Cardiac muscle cell (in vitro differentiated cells and primary cell): ENCODE measurements around the gene INCENP. TPM values are rescaled to one million over a fixed set of nuclear protein-coding genes. Genes with fewer than 3 reads are reported as not detected.

Source experiments
- DNase-seq, 2 donors: peaks; one replicate each; pipeline versions ENCODE4 v3.0.0 to v3.0.0-alpha.2; 2010 to 2017; ENCODE audit warnings: low read depth in 1 of 2, low spot score in 1 of 2
- H3K27ac ChIP-seq: fragments of 200-600 bp; sonication (generic); 2 replicates; pipeline ENCODE4 v1.5.1; 2016
- H3K27me3 ChIP-seq: fragments of 200-600 bp; sonication (generic); 2 replicates; pipeline ENCODE4 v1.6.0; 2016; ENCODE audit warnings: control low read depth
- H3K36me3 ChIP-seq: fragments of 200-600 bp; sonication (generic); 2 replicates; pipeline ENCODE4 v1.5.1; 2016; ENCODE audit warnings: control low read depth
- H3K4me1 ChIP-seq: fragments of 200-600 bp; sonication (generic); 2 replicates; pipeline ENCODE4 v1.8.1; 2017; ENCODE audit warnings: low read depth, mild to moderate bottlenecking, mixed run types
- H3K4me3 ChIP-seq: fragments of 200-600 bp; sonication (generic); 2 replicates; pipeline ENCODE4 v1.5.1; 2016; ENCODE audit warnings: mild to moderate bottlenecking
- H3K9me3 ChIP-seq: fragments of 200-600 bp; sonication (generic); 2 replicates; pipeline ENCODE4 v1.5.1; 2017; ENCODE audit warnings: low read depth, mild to moderate bottlenecking, control low read depth
- CTCF ChIP-seq: IDR thresholded peaks from 2 replicates; pipeline ENCODE4 v1.5.1; 2012; ENCODE audit warnings: low read depth, mild to moderate bottlenecking, low read length
- polyA plus RNA-seq: library from polyadenylated mRNA; unstranded; fragments of >200 nt; fragmentation: Nextera tagmentation; extraction: Ambion mirVana; gene quantifications from 2 replicates; pipeline ENCODE4 v1.2.1, GENCODE V29; 2016
- total RNA-seq: library from RNA; depleted of rRNA; stranded (reverse); fragments of >200 nt; gene quantifications from 2 replicates; pipeline ENCODE4 v1.2.3, GENCODE V29; 2016

The INCENP gene
- total and polyA plus RNA-seq, 2 experiments from 2014 or later: 1.9 to 68.7 TPM

GRCh38 chr11:62144641-62145255 lies 20.9 kb downstream of the INCENP start:
- no peaks in the 10 kb centered on the region for H3K27me3 ChIP-seq
- H3K36me3 ChIP-seq: peaks cover 16% of the 10 kb centered on the region
- DNase-seq: no peak
- H3K27ac ChIP-seq: no peak overlapping the region
- H3K4me1 ChIP-seq: no peaks in the 10 kb centered on the region
- TF ChIP-seq CTCF: no peak
- H3K4me3 ChIP-seq: no peak overlapping the region
- H3K9me3 ChIP-seq: no peaks in the 10 kb centered on the region

GRCh38 chr11:62145261-62145871 lies 21.6 kb downstream of the INCENP start:
- Histone ChIP-seq H3K4me3 (no peak overlapping the region), H3K9me3 (no peaks in the 10 kb centered on the region), H3K27me3 (no peaks in the 10 kb centered on the region), H3K36me3 (peaks cover 16% of the 10 kb centered on the region), H3K4me1 (no peaks in the 10 kb centered on the region), H3K27ac (no peak overlapping the region)
- DNase-seq: no peak
- no peak for TF ChIP-seq CTCF

GRCh38 chr11:62146476-62147200 lies 22.8 kb downstream of the INCENP start:
- Histone ChIP-seq H3K27ac (no peak overlapping the region), H3K4me1 (no peaks in the 10 kb centered on the region), H3K9me3 (no peaks in the 10 kb centered on the region), H3K4me3 (no peak overlapping the region), H3K36me3 (peaks cover 21% of the 10 kb centered on the region), H3K27me3 (no peaks in the 10 kb centered on the region)
- no peak for TF ChIP-seq CTCF
- no peak for DNase-seq

- no peak overlapping the region for H3K4me3 ChIP-seq
- H3K36me3 ChIP-seq: peaks cover 27% of the 10 kb centered on the region
Observed at GRCh38 chr11:62147545-62147944, 23.7 kb downstream of the INCENP start.

More at GRCh38 chr11:62147545-62147944, 23.7 kb downstream of the INCENP start:
- Histone ChIP-seq H3K4me1 (no peaks in the 10 kb centered on the region), H3K9me3 (no peaks in the 10 kb centered on the region), H3K27ac (no peak overlapping the region), H3K27me3 (no peaks in the 10 kb centered on the region)
- DNase-seq: no peak
- TF ChIP-seq CTCF: no peak
